ENCODE data around the gene ADCY3. TPM values are rescaled to one million over a fixed set of nuclear protein-coding genes. Genes with fewer than 3 reads are reported as not detected.
"Not testable (repeated sequence)": the region's sequence is repeated elsewhere in the genome, so short reads cannot be mapped to it uniquely, and the experiment has no call there.

Gene ADCY3
- total RNA-seq, 1 experiment from 2014 or later, result 6.7 TPM

DNA sequence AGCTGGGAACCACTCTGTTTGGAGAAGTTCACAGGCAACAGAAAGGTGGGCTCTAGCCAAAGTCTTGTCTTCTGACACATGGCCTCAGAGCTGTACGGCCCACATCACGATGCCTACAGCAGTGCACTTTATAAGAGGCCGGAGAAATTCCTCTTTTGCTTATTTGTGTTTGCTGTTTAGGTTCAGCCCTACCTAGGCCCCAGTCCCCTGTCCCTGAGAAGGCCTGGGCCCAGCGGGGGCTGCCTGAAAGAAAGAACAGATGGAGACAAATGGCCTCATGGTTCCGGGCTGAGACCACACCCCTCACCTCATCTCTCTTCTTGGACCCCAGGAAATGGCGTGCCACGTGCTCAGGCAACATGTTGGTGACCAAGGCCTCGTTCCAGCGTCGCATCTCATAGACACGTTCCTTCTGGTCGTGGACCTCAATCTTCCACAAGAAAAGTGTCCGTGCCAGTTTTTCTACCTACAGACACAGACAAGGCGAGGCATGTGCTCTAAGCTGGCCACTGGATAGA lies 95.9 kb downstream of the ADCY3 start:
- Histone ChIP-seq H3K27me3 (no peaks in the 10 kb centered on the region), H3K9me3 (no peaks in the 10 kb centered on the region), H3K4me3 (no peak overlapping the region), H3K36me3 (peaks cover 40% of the 10 kb centered on the region)
- DNase-seq, result no peak

DNA sequence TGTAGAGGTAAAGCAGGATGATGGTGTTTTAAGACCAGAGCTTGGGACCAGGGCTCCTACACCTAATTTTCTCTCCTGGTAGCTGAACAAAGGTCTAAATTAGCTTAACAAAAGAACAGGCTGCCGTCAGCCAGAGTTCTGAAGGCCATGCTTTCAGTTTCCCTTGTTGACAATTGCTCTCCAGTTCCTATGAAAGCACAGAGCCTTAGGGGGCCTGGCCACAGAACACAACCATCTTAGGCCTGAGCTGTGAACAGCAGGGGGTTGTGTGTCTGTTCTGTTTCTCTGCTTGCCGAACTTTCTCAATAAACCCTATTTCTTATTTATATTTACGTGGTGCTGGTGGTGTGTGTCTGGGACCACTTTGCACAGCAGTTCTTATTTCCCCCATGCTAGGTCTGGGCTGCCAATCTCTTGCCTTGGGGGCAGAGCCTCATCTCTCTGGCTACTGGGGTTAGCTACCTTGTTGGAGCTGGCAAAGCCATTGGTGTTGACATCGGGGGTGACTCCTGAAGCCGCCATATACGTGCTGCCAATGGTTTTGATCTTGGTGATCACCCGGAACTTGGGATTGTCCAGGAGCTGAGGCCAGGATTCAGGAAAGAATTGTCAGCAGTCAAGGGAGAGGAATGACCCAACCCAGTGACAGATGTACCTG lies 97.9 kb downstream of the ADCY3 start:
- peaks cover 56% of the 10 kb centered on the region for H3K36me3 ChIP-seq
- DNase-seq, result no peak
- H3K4me3 ChIP-seq, result no peak overlapping the region
- no peaks in the 10 kb centered on the region for H3K9me3 ChIP-seq
- H3K27me3 ChIP-seq, result no peaks in the 10 kb centered on the region

DNA sequence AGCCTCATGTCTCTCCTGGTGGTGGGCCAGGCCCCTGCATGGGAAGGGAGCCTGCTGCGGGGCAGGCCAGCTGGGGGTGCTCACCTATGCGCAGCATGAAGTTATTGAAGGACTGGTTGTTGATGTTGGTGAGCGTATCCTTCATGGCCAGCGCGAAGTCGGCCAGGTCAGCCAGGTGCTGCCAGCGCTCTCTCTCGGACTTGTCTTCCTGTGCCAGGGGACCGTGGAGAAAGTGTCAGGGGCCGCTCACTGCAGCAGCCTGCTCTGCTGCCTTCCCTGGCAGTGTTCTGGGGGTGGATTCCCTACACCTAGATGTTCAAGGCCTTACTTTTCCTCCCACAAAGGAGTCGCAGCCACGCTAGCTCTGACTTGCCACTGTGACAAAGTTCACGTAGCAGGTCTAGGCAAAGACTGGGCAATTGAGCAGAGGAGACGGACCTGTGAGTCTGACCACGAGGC lies 98.6 kb downstream of the ADCY3 start:
- H3K4me3 ChIP-seq, result no peak overlapping the region
- DNase-seq, result no peak
- H3K36me3 ChIP-seq, result peaks cover 63% of the 10 kb centered on the region
- H3K9me3 ChIP-seq, result no peaks in the 10 kb centered on the region
- H3K27me3 ChIP-seq, result no peaks in the 10 kb centered on the region

DNA sequence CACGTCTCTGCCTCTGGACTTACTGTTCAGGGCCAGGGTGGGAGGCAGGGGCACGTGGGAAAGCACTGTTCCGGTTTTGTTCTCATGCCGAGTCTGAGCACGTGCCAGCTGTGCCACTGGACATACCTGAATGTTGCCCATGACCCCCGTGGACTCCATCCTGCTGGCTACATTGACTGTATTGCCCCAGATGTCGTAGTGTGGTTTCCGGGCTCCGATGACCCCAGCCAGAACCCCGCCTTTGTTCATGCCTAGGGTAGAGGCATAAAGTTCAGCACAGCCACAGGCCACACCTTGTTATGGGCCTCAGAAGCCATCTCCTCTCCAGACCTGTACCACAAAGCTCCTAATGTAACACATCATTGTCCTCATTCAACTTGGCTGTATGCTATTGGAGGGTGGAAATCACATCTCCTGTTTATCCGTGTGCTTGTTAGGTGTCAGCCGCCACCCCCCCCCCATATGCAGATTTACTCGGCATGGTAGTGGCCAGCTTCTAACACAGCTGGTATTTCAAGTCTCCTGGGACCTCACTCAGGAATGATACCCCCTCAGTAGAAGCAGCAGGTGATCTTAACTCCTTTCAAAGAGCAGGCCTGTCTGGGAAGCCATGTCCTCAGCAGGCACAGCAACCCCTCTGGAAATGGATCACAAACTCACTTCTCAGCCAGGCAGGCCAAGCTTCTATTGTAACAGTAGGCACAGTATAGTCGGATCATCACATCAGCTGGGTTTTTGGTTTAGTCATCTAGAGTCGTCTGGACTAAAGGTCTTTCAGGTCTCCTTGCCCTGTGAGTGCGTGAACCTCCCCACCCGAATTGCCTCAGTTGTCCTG lies 99.2 kb downstream of the ADCY3 start:
- H3K9me3 ChIP-seq, result no peaks in the 10 kb centered on the region
- no peaks in the 10 kb centered on the region for H3K27me3 ChIP-seq
- DNase-seq, result no peak
- no peak overlapping the region for H3K4me3 ChIP-seq
- peaks cover 70% of the 10 kb centered on the region for H3K36me3 ChIP-seq

DNA sequence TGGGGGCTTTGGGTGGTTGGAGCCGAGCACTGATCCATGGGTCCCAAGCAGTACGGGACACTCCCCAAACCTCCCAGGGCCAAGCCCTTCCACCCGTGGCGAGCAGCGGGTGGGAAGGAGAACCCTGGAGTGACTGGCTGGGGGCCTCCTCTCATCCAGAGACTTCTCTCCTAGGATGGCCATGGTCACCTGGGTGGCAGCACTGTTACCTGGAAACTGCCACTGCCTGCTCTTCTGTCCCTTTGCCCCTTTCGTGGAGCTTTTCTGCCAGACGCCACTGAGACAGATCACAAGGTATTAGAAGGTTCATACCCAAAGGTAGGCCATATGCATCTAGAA lies 99.9 kb downstream of the ADCY3 start:
- Histone ChIP-seq H3K36me3 (peaks cover 76% of the 10 kb centered on the region), H3K9me3 (no peaks in the 10 kb centered on the region), H3K4me3 (no peak overlapping the region), H3K27me3 (no peaks in the 10 kb centered on the region)
- no peak for DNase-seq

DNA sequence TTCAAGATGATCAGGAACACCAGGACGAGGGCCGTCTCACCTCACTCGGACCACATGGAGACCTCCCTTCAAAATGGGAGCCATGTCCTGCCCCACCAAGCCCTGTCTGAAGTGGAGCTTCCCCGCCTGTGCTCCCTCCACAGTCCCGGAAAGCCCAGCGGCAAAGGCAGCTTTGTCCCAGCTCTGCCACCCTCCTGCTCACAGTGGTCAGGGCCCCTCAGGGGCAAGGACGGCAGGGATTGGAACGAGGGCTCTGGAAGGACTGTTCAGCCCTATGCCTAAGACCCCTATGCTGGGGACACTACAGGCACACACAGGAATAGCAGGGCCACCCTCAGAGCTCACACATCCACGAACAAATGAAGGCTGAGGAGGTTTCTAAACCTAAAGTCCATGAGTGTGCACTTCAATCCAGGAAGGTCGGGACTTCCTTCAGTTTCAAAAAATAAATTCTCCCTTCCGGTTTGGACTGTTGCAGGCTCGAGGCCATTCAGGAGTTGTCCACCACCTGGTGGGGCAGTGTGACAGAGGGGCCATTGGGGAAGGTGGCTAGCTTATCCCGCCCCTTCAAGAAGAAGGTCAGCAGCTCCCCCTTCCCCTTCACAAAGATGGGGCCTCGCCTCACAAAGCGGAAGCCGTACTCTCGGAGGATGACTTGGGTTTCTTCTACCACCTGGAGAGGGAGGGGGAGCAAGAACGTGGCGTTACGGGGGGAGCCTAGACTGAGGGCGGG lies 100.4 kb downstream of the ADCY3 start:
- H3K9me3 ChIP-seq, result no peaks in the 10 kb centered on the region
- H3K36me3 ChIP-seq, result peaks cover 78% of the 10 kb centered on the region
- DNase-seq, result no peak
- H3K4me3 ChIP-seq, result no peak overlapping the region
- H3K27me3 ChIP-seq, result no peaks in the 10 kb centered on the region

DNA sequence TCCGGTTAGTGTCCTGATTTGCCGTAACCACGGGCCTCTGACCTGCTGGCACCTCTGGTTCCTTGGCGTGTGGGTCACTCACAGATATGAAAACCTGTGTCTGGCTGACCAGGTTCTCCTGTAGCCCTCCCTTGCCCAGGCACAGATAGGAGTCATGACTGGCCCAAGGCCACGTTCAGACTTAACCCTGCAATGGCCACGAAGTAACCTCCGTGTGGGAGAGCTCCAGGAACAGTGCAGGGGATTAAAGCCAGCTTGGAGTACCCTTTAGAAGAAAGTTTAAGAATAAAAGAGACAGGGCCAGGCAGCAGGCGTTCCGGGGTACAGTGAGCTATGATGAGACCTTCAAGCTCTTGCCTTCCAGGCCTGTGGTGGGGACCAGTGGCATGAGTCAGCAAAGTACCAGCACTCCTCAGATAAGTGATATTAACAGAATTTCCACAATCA lies 101.3 kb downstream of the ADCY3 start:
- no peaks in the 10 kb centered on the region for H3K27me3 ChIP-seq
- peaks cover 80% of the 10 kb centered on the region for H3K36me3 ChIP-seq
- H3K9me3 ChIP-seq, result no peaks in the 10 kb centered on the region
- DNase-seq, result no peak
- no peak overlapping the region for H3K4me3 ChIP-seq

DNA sequence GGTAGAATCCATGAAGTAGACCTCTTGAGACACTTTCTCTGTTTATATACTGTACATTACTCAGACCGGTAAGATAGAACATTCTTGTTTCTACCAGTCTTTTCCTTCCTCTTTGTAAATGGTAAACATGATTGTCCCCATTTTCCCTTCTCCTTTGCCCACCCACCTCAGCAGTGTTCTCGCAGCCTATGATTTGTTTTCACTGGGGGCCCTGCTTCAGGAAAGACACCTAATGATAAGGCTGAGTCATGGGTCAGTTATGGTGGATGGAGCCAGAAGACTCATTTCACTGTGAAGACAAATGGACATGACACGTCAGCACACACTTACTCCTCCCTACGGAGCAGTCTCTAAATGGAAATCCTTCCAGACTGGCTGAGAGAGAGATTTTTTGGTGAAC lies 103.2 kb downstream of the ADCY3 start:
- Histone ChIP-seq H3K36me3 (peaks cover 80% of the 10 kb centered on the region), H3K27me3 (no peaks in the 10 kb centered on the region), H3K4me3 (no peak overlapping the region), H3K9me3 (no peaks in the 10 kb centered on the region)
- DNase-seq, result no peak

DNA sequence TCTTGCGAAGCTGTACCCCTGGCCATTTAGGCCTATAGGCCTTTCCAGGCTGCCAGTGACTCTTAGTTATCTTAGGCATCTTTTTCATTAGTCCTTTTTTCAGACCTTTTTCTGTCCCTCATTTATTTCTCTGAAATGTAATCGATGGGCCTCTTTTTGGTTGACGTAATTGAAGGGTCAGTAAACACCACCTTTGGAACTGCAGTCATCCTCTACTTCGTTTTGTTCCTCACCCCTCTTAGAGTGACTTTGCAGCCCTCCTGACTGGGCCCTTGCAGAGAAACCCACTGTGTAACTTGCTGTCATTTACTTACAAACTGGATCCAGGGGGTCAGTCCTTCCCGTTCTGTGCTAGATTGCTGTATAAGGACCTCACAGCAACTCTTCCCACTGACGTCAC lies 103.6 kb downstream of the ADCY3 start:
- peaks cover 82% of the 10 kb centered on the region for H3K36me3 ChIP-seq
- no peak overlapping the region for H3K4me3 ChIP-seq
- no peak for DNase-seq
- no peaks in the 10 kb centered on the region for H3K9me3 ChIP-seq
- H3K27me3 ChIP-seq, result no peaks in the 10 kb centered on the region

DNA sequence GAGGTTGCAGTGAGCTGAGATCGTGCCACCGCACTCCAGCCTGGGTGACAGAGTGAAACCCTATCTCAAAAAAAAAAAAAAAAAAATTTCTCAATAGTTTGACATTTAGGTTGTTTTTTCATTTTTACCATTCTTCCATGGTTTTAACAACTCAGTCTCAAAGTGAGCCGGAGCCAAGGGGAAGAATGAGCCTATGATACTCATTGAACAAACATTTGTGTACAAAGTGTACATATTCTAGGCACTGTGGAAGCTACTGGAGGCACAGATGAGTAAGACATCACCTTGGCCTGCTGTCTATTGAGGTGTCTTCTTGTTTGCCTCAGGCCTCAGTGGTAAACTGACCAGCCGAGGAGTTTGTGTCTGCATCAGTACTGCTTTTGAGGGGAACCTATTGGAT lies 104.9 kb downstream of the ADCY3 start:
- no peak for DNase-seq
- H3K4me3 ChIP-seq, result no peak overlapping the region
- H3K27me3 ChIP-seq, result no peaks in the 10 kb centered on the region
- H3K9me3 ChIP-seq, result no peaks in the 10 kb centered on the region
- H3K36me3 ChIP-seq, result peaks cover 70% of the 10 kb centered on the region

DNA sequence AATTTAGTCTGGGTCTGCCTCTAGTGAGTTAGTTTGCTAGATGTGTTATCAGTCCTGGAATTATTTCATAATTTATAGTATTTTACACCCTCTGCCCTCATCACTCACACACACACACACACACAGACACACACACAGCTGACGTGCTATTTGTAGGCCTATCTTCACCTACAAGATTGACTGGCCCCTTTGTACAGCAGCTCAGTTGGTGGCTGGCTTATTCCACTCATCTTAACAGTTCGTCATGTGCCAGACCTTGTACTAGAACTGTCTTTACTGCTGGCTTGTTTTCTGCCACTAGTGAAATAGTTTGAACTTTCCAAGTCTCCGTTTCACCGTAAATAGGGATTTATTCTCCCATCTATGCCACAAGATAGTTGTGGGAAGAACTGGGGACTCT lies 105.5 kb downstream of the ADCY3 start:
- DNase-seq, result no peak
- Histone ChIP-seq H3K36me3 (peaks cover 67% of the 10 kb centered on the region), H3K4me3 (no peak overlapping the region), H3K9me3 (no peaks in the 10 kb centered on the region), H3K27me3 (no peaks in the 10 kb centered on the region)

DNA sequence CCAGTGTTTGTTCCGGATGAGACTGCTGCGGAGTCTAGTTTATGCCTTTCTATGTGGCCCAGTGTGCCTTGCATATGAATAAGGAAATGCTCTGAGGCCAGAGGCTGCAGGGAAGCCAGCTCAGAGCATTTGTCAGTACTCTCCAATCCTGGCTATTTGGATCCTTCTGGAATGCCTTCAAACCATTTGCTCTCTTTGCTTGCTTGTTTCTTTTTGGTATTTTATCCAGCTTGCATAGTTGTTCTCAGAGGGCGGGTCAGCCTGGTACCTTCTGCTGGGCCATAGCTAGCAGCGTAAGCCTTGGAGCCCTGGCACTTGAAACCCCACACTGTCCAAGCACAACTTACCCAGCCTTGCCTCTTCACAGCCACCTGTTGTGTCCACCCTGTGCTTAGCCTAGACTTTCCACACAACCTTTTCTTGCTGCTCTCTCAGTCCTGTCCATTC lies 106.3 kb downstream of the ADCY3 start:
- no peaks in the 10 kb centered on the region for H3K27me3 ChIP-seq

DNA sequence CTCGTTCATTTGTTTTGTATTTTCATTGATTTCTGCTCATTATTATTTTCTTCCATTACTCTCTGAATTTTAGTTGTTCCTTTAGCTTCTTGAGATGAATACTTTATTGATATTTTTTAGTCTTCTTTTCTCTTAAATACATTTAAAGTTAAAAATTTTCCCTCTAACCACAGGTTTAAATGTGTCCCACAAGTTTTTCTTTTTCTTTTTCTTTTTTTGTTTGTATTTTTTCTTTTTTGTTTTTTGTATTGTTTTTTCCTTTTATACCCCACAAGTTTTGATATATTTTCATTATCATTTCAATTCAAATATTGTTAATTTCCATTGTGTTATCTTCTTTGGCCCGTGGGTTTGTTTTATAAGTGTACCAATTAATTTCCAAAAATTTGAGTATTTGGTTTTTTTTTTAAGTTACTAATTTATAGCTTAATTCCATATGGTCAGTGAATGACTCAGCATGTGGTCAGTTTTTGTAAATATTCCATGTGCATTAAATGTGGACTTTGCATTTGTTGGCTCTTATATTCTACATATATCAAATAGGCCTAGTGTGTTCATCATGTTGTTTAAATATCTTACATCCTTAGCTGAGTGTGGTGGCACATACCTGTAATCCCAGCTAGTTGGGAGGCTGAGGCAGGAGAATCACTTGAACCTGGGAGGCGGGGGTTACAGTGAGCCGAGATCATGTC lies 110.6 kb downstream of the ADCY3 start:
- no peak for DNase-seq
- H3K36me3 ChIP-seq, result peaks cover 30% of the 10 kb centered on the region
- H3K9me3 ChIP-seq, result no peaks in the 10 kb centered on the region
- no peaks in the 10 kb centered on the region for H3K27me3 ChIP-seq
- H3K4me3 ChIP-seq, result no peak overlapping the region

More for the DNA sequence above, 106.3 kb downstream of the ADCY3 start:
- Histone ChIP-seq H3K4me3 (no peak overlapping the region), H3K9me3 (no peaks in the 10 kb centered on the region), H3K36me3 (peaks cover 62% of the 10 kb centered on the region)
- no peak for DNase-seq

DNA sequence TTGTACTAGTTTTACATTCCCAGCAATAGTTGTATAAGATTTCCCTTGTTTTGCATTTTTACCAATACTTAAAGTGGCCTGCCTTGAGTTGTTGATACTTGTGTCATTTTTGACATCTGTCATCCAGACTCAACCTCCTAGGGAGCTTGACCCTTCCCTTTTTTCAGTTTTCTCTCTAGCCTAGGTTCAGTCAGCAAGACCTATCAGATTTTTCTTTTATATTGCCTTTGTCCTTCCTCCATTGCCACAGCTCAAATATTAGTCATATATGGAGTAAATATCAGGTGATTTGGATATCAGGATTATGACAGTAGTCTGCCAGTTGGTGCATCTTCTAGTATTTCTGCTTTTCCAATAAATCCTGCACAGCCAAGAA lies 113.4 kb downstream of the ADCY3 start:
- H3K36me3 ChIP-seq, result peaks cover 17% of the 10 kb centered on the region
- no peak overlapping the region for H3K4me3 ChIP-seq
- no peak for DNase-seq
- no peaks in the 10 kb centered on the region for H3K9me3 ChIP-seq
- H3K27me3 ChIP-seq, result no peaks in the 10 kb centered on the region

DNA sequence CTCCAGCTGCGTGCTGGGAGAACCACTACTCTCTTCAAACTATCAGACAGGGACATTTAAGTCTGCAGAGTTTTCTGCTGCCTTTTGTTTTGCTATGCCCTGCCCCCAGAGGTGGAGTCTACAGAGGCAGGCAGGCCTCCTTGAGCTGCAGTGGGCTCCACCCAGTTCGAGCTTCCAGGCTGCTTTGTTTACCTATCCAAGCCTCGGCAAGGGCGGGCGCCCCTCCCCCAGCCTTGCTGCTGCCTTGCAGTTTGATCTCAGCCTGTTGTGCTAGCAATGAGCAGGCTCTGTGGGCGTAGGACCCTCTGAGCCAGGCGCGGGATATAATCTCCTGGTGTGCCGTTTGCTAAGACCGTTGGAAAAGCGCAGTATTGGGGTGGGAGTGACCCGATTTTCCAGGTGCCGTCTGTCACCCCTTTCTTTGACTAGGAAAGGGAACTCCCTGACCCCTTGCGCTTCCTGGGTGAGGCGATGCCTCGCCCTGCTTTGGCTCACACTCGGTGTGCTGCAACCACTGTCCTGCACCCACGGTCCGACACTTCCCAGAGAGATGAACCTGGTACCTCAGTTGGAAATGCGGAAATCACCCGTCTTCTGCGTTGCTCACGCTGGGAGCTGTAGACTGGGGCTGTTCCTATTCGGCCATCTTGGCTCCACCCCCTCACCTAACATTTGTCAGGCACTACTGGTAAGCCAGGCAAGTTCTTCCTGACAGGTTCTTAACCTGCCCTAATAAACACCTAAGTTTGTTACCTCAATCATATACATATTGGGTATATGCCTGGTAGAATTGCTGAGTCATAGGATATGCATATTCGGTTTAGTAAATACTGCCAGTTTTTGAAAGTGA lies 114.0 kb downstream of the ADCY3 start:
- H3K4me3 ChIP-seq, H3K27me3 ChIP-seq, DNase-seq, H3K9me3 ChIP-seq: not testable (repeated sequence)
- peaks cover 21% of the 10 kb centered on the region for H3K36me3 ChIP-seq

DNA sequence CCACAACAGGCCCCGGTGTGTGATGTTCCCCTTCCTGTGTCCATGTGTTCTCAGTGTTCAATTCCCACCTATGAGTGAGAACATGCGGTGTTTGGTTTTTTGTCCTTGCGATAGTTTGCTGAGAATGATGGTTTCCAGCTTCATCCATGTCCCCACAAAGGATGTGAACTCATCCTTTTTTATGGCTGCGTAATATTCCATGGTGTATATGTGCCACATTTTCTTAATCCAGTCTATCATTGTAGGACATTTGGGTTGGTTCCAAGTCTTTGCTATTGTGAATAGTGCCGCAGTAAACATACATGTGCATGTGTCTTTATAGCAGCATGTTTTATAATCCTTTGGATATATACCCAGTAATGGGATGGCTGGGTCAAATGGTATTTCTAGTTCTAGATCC lies 119.5 kb downstream of the ADCY3 start:
- H3K4me3 ChIP-seq, H3K9me3 ChIP-seq, DNase-seq, H3K27me3 ChIP-seq: not testable (repeated sequence)
- peaks cover 65% of the 10 kb centered on the region for H3K36me3 ChIP-seq

Data from MG63 (cell line).